Measurements from ENCODE around the gene GPR82.
A peak's percentile ranks its signal among the peaks of the same experiment; 100 is the strongest.
"Not testable (repeated sequence)": the region's sequence is repeated elsewhere in the genome, so short reads cannot be mapped to it uniquely, and the experiment has no call there.

GPR82 gene

DNA sequence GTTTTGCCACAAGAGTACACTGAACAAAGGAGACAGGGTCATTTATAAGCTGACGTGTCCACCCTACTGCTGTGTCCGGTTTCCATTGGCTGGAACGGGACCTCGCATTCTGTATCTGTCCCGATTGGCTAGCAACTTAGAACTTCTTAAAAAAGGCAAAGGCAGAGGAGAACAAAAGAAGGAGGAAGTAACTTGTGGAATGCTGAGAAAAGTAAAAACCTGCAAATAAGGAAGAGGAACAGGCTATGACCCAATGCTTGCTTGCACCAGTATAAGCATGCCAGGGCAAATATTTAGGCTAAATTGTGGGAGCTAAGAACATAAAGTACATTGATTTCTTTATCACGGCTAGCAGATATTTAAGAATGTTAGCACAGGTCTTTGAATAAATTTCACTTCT lies 4.4 kb upstream of the GPR82 start:
- DNase-seq = not testable (repeated sequence)

DNA sequence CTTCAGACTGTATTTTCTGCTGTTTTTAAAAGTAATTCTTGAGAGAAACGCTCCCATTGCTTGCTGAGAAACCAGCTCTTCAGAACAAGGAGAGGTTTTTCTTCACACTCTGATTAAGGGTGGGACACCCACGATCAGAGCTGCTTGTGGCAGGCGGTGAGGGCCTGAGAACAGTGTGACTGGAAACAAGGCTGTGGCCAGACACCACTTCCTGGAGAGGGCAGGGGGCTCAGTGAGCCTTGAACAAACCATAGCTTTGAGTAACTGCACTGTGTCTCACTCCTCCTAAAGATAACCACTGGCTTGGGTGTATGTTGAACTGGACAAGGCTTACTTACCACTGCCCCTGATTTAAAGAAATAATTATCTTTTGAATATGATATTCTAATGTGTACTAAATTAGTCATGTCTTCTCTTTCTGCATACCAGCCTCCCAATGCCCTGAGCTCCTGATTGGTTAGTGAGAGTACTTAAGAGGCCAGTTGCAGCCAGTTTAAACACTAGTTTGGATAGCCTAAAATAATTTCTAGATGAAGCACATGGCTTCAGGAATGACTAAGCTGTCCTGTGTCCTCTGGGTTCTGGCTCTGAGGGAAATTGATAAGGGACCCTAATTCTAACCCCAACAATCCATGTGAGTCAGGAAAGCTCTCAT lies 3.7 kb upstream of the GPR82 start:
- DNase-seq = peak; percentile 36 to 58

DNA sequence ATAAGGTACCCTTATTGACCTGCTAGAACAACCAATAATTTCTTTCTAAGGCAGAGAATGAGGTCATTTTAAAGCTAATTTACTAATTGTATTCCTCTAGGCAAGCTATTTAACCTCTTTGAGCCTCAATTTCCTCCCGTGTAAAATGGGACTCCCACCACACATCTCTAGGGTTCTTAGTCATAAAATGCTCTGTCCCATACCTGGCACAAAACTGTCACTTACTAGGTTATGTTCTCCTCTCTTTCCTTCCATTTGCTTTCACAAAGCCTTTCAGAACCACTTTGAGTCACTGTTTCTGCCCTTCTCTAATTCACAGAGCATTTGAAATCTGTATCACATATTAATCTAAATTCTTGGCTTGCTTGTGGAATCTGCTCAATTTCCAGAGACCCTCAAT lies 2.4 kb upstream of the GPR82 start:
- DNase-seq = no peak

DNA sequence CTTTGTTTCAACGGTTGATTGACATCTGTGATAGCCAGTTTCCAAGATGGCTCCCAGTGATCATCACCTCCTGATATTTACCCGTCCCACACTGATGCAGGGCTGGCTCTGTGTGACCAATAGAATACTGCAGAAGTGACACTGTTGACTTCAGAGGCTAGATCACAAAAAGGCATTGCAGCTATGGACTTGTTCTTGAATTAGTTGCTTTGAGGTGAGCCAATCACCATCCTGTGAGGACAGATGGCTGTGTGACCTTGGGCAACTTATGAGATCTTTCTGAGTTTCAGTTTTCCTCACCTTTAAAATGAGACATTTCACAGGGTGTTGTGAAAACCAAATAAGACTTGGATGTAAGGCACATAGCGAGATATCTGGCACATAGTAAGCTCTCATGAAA lies 1.8 kb upstream of the GPR82 start:
- DNase-seq = no peak

DNA sequence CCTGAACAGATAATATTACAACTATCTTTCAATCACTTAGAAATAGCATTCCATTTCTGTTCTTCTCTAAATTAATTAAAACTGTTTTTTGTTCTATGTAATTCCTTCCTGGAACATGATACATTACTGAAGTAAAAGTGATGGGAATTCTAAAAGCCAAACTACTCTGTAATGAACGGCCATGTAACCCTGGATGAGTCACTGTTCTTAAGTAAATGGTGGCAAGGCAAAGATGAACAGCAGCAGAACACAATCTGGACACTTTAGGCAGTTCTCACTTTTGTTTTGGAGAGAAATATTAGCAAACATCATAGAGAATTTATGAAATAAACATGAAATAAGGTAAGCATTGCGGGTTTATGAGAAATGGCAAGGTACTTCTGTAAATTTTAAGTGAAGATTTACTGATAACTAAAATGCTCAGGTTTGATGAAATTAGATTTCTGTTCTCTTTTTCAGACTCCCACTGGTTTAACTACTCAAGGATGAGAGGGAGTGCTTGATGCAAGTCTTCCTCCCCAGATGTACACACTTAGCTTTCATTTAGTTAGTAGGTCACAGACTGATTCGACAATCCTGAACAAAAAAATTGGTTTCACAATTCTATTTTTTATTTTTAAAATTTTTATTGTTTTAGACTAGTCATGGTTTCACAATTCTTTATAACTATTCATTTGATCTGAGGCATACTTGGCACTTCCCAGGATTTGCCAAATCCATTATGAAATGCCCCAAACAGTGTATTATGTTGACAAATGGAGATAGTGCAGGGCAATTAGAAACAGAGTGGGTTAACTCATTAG lies 964 bp upstream of the GPR82 start:
- DNase-seq = no peak

DNA sequence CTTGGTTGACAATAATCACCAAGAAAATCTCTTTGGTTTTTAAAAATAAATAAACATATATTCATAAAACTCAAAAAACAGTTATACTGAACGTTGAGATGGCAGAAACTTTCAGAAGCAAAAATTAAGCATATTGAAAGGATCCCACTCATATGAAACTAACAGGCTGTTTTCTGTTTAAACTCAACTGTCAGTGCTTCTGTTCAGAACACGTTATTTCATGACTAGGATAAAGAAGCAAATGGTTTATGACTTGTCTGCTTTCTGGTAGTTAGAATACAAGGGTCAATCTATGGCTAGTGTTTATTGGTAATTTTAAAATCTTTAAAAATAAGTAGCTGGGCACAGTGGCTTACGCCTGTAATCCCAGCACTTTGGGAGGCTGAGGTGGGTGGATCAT lies 4.1 kb downstream of the GPR82 start:
- no peak for DNase-seq

DNA sequence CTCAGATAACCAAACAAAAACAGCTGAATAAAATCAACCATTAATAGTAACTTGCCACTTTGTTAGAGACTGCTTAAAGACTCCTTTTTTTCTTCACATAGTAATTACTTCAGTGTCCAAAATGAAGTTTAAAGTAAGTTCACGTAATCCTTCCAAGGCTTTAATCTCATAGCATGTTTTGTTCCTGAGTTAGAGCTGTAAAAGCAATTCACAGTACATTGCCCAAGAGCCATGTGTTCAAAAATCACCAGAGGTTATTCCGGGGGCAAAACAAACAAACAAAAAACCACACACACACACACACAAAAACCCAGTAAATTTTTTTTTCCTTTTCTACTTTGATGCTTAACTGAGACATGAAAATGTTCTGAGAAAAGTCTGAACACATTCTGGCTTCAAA lies 6.1 kb downstream of the GPR82 start:
- DNase-seq = no peak

DNA sequence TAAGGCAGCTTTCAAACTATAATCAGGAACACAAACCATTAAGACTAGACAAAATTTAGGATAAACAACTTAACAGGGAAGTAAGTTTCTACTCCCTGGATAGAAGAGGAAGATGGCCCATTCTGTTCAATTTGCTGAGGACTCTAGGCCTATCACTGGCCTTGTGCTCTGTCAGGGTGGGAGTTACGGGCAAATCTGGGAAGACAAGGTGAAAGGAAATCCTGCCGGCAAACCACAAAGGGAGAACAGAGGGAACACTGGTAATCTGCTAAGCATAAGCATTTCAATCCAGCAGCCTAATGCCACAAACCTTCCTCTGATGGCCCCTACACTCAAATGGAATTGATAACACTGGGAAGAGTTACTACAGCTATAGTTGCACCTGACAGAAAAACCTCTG lies 8.3 kb downstream of the GPR82 start:
- no peak for DNase-seq

DNA sequence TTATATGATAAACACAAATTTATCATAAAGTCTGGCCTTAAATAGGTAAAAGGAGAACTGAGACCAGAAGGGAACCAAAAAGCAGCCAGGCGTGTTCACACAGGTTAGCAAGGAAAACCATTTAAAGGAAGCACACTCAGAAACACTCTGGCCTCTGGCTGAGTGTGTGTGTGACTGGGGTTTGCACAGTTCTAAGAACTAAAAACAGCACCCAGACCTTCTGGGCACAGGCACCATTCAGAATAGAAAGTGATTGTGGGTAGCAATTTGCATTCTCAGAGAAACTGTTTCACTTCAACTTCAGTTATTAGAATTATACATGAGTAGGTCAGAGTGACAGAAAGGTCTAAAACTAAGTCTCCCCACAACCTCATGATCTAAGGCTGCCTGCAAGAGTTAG lies 10.0 kb downstream of the GPR82 start:
- DNase-seq = peak; percentile 27 to 61

DNA sequence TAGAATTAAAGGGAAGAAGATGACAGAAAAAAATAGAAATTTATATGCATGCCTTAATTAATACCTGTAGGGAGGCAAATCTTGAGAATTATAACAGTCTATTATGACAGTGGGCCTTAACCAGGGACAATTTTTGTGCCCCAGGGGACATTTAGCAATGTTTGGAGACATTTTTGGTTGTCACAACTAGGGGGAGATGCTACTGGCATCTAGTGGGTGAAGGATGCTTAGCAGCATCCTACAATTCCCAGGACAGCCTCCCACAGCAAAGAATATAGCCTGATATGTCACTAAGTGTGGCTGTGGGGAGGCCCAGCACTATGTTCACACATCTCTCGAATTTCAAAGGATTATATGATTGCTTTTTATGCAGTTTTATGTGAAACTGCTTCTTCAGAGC lies 10.5 kb downstream of the GPR82 start:
- peak in 1 of 2 donors; percentile 19 for DNase-seq

DNA sequence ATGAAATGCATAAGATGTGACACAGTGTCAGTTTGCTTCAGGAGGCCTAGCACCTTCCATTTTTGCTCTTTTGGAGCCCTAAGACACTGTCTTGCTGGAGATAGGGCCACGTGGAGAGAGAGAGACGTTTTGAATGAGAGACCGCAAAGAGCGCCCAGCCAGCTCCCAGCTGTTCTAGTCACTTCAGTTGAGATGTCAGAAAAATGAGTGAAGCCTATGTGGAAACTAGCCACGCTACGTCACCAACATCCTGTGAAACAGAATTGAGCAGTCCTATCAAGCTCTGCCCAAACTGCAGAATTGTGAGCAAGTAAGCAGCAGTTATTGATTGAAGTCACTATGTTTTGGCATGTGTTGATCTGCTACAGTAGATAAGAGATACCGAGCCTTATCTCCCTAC lies 13.1 kb downstream of the GPR82 start:
- DNase-seq = peak; percentile 5 to 35

DNA sequence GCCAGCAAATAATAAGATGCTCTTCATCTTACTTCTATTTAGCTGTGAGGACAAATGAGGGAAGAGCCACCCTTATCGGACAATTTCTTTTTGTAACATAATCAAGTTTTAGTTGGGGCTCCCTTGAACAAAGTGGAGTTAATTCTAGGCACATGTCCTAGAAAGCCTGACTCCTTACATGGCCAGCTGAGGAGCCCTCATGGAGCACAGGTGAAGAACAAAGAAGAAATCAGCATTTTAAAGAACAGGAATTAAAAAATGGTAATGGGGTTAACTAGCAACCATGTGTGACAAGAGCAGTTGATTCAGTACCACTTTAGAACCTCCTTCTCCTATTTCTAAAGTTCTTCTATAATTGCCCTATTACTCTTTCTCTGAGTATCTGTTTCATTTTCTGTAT lies 15.9 kb downstream of the GPR82 start:
- DNase-seq = no peak

DNA sequence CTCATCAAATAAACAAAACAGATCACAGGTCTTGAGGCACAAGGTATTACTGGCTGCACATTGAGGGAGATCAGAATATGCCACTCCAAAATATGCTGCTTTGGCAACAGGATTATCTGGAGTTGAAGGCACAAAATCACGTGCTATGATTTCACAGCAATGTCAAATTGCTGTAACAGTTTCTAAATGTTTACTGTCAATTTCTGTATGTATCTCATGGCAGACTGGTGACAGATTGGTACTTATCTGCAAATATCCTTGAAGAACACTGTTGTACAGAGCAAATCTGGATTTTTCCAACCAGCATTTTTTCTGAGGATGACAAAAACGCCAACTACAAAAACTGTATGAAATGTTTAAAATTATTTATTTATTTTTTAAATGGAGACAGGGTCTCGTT lies 26.7 kb downstream of the GPR82 start:
- DNase-seq = no peak

DNA sequence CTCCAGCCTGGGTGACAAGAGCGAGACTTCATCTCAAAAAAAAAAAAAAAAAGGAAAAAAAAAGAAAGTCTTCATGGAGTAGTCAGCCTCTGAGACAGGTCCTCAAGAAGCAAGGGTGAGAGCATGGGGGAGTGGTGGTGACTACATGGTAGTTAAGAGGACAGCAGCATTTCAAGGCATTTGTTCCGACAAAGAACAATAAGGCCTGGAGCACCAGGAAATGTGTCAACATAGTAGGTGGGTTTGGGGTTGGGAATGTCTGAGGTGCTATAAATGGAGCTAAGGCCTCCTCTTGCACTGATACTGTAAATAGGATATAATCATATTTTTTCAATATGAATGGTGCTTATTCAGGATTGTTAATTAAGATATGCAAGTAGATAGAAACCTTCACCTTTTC lies 34.4 kb downstream of the GPR82 start:
- DNase-seq = no peak

DNA sequence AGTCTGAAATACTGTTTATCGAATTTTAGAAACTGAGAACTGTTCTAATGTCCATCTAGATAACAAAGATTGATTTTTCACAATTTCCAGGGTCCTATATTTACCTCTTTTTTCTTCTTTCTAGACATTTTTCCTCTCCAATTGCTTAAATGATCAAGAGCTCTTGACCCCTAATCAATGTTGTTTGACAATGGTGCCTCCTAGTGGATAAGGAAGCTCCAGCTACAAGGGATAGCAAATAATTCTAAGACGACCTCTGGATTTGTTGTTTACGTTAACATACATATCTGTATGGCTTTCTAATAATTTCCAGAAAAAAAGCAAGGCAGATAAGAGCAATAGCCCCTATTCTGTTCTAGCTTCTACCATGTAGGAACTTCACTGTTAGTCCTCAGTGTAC lies 35.8 kb downstream of the GPR82 start:
- peak in 1 of 2 donors; percentile 34 for DNase-seq

DNA sequence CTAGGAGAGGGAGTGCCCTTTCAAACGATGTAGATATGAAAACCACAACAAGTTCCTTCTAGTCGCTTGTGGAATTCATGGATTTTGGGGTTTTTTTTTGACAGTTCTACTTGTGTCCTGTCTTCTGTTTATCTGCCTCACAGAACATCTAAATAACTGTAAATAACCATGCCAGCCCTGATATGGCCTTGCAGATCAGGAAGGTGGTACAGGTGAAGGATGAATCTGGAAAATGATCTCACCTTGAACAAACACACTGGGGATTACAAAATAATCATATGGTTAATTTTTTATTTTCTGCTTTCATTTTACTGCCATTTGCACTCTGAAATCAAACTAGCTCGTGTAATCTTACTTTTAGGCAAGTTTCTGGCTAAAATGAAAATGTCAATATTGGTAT lies 37.2 kb downstream of the GPR82 start:
- no peak for DNase-seq

DNA sequence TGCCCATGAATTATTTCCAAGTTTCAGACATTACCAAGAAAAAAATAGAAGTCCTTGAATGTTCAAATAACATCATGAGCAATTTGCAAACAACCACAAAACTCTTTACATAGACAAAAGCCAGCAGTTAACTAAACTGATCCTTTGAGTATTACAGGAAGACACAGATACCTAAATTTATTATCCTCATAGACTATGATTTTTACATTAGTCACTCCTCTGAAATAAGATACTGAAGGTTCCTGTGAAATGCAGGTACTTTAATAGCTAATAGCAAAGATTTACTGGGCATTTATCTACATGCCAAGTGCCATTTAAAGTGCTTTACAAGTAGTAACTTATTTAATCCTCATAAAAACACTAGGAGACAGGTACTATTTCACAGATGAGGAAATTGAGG lies 37.7 kb downstream of the GPR82 start:
- no peak for DNase-seq

DNA sequence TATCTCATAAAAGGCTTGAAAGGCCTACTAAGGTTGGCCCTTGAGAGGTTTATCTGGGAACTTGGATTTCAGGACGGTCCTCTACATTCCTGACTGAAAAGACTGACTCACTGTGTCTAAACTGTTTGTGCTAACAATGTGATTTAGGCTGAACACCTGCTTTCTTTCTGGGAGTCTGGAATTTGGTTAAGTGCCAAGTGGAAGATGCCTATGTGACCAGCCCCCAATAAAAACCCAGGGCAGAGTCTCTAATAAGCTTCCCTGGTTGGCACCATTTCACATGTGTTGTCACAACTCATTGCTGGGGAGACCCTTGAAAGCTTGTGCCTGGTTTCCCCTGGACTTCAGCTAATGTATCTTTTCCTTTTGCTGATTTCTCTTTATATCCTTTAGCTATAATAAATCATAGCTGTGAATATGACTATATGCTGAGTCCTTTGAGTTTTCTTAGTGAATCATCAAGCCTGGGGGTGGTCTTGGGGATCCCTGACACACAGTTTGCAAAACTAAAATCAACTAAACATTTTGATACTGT lies 55.1 kb downstream of the GPR82 start:
- no peak for DNase-seq
